GM12872 (cell line): Measurements from ENCODE around the gene TCEA2.

Source experiments
- CTCF ChIP-seq: IDR thresholded peaks from 3 replicates; pipeline ENCODE4 v1.5.1; 2011; ENCODE audit warnings: low read depth, mild to moderate bottlenecking, low read length, moderate library complexity; ENCODE audit not compliant: insufficient read depth

TCEA2 gene

GRCh38 chr20:64070244-64070993 is 7.4 kb downstream of the TCEA2 start:
- TF ChIP-seq CTCF = no peak

- TF ChIP-seq CTCF = no peak
Measured at GRCh38 chr20:64071341-64072332, 8.6 kb downstream of the TCEA2 start.

- TF ChIP-seq CTCF = no peak
Measured at GRCh38 chr20:64072498-64073063, 9.6 kb downstream of the TCEA2 start.

GRCh38 chr20:64073476-64074183 is 10.6 kb downstream of the TCEA2 start:
- TF ChIP-seq CTCF = no peak

- TF ChIP-seq CTCF = no peak
Measured at GRCh38 chr20:64074184-64074789, 11.3 kb downstream of the TCEA2 start.

- TF ChIP-seq CTCF = no peak
Measured at GRCh38 chr20:64074963-64075362, 12.0 kb downstream of the TCEA2 start.
